Hepatocyte (in vitro differentiated cells): ENCODE results near the gene CCNH.

Experiments used
- EZH2phosphoT487 ChIP-seq: fragments of 200-600 bp; sonication (generic); IDR thresholded peaks from one replicate; pipeline ENCODE4 v1.6.1; 2018; ENCODE audit warnings: antibody characterized with exemption, mild to moderate bottlenecking, low read depth, moderate library complexity; ENCODE audit not compliant: unreplicated experiment, severe bottlenecking
- TF ChIP-seq, protein P1 (sequence below): fragments of 200-600 bp; sonication (generic); IDR thresholded peaks from 2 replicates; pipeline ENCODE4 v1.5.1; 2016; ENCODE audit warnings: antibody characterized with exemption, mild to moderate bottlenecking; ENCODE audit not compliant: poor library complexity

DNA sequence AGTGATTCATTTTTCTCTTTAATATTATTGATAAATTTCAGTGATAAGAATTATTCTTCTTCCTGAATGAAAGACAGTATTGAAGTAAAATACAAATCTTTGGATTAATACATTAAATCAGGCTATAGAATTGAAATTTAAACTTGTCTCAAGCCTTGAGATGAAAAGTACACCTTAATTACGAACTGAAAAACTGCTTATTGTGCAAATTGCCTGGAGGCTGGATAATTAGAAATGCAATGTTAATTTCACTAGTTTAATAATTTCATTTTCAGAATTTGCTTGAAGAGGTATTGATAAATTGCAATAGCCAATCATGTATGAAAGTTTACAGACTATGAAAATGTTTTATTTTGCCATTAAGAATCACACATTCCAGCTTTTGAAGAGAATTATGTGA is 11.0 kb upstream of the CCNH start:
- TF ChIP-seq EZH2phosphoT487 = no peak
- TF ChIP-seq, protein P1, sequence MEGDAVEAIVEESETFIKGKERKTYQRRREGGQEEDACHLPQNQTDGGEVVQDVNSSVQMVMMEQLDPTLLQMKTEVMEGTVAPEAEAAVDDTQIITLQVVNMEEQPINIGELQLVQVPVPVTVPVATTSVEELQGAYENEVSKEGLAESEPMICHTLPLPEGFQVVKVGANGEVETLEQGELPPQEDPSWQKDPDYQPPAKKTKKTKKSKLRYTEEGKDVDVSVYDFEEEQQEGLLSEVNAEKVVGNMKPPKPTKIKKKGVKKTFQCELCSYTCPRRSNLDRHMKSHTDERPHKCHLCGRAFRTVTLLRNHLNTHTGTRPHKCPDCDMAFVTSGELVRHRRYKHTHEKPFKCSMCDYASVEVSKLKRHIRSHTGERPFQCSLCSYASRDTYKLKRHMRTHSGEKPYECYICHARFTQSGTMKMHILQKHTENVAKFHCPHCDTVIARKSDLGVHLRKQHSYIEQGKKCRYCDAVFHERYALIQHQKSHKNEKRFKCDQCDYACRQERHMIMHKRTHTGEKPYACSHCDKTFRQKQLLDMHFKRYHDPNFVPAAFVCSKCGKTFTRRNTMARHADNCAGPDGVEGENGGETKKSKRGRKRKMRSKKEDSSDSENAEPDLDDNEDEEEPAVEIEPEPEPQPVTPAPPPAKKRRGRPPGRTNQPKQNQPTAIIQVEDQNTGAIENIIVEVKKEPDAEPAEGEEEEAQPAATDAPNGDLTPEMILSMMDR = no peak
